Measurements from ENCODE around the gene HS3ST3B1.

HS3ST3B1 gene

DNA sequence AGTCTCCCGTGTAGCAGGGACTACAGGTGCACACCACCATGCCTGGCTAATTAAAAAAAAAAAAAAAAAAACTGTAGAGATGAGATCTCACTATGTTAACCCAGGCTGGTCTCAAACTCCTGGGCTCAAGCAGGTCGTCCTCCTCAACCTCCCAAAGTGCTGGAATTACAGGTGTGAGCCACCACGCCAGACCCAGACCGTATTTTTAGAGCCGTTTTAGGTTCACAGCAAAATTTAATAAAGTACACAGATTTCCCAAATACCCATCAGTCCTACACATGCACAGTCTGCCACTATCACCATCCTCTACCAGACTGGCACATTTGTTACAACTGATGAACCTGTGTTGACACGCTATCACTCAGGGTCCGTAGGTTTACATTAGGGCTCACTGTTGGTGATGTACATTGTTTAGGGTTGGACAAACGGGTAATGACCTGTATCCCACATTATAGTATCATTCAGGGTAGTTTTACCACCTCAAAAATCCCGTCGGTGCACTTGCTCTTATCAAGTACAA, 10.4 kb downstream of the HS3ST3B1 start:
- Histone ChIP-seq H3K4me1 (ENCODE audit: control insufficient read depth in 1 of 2, insufficient read depth in 1 of 2, low read depth in 1 of 2, low read length in 1 of 2) (peaks cover 39% of the 10 kb centered on the region in 2 experiments), H3K36me3 (no peaks in the 10 kb centered on the region), H3K4me3 (ENCODE audit: low read depth in 1 of 2, low read length in 1 of 2) (no peak overlapping the region)

DNA sequence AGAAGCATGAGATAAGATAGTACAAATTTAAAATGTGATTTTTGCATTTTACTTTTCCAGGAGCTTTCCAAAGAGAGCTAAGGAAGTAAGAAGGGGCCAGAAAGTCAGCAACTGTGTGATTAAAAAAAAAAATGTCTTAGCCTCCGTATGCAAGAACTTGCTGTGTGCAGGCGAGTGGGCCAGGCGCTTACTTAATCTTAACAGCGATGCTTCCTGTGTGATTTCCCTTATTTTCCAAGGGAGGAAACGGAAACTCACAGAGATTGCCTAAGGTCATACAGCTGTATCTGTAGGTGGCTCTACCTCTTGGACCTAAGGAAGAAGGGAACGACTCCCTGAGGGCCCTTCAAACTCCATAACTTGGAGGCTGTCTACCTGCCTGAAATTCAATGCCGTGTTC, 11.1 kb downstream of the HS3ST3B1 start:
- H3K27ac ChIP-seq: peak overlapping the region; percentile 21
- TF ChIP-seq, protein P1, sequence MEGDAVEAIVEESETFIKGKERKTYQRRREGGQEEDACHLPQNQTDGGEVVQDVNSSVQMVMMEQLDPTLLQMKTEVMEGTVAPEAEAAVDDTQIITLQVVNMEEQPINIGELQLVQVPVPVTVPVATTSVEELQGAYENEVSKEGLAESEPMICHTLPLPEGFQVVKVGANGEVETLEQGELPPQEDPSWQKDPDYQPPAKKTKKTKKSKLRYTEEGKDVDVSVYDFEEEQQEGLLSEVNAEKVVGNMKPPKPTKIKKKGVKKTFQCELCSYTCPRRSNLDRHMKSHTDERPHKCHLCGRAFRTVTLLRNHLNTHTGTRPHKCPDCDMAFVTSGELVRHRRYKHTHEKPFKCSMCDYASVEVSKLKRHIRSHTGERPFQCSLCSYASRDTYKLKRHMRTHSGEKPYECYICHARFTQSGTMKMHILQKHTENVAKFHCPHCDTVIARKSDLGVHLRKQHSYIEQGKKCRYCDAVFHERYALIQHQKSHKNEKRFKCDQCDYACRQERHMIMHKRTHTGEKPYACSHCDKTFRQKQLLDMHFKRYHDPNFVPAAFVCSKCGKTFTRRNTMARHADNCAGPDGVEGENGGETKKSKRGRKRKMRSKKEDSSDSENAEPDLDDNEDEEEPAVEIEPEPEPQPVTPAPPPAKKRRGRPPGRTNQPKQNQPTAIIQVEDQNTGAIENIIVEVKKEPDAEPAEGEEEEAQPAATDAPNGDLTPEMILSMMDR (IDR thresholded peaks at IDR 0.05): no peak
- H3K4me1 ChIP-seq (ENCODE audit: control insufficient read depth in 1 of 2, insufficient read depth in 1 of 2, low read depth in 1 of 2, low read length in 1 of 2): peaks cover 45% of the 10 kb centered on the region in 2 experiments
- H3K4me3 ChIP-seq (ENCODE audit: low read depth in 1 of 2, low read length in 1 of 2): no peak overlapping the region
- H3K36me3 ChIP-seq: no peaks in the 10 kb centered on the region
- no peaks in the 10 kb centered on the region for H3K9me3 ChIP-seq
- peaks cover 24% of the 10 kb centered on the region for H3K27me3 ChIP-seq

More for the DNA sequence above, 10.4 kb downstream of the HS3ST3B1 start:
- TF ChIP-seq, protein P1 (IDR thresholded peaks at IDR 0.05): no peak
- H3K27me3 ChIP-seq: peaks cover 30% of the 10 kb centered on the region
- no peaks in the 10 kb centered on the region for H3K9me3 ChIP-seq
- no peak overlapping the region for H3K27ac ChIP-seq

DNA sequence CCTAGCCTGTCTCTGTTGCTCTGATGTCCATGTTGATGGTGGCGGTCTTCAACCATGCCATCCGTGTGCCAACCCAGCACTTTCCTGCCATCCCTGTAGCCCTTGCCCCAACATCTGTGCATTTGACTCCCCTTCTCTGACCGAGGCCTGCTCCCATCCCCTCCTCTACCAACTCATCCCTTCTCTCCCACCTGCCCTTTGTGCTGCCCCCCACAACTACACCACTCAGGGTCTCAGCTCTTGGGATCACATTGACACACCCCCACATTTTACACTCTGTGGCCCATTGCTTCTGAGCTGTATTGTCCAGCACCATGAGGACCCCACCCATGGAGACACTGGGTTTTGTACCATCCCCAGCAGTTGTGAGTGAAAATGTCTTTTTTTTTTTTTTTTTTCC, 11.6 kb downstream of the HS3ST3B1 start:
- no peaks in the 10 kb centered on the region for H3K9me3 ChIP-seq

DNA sequence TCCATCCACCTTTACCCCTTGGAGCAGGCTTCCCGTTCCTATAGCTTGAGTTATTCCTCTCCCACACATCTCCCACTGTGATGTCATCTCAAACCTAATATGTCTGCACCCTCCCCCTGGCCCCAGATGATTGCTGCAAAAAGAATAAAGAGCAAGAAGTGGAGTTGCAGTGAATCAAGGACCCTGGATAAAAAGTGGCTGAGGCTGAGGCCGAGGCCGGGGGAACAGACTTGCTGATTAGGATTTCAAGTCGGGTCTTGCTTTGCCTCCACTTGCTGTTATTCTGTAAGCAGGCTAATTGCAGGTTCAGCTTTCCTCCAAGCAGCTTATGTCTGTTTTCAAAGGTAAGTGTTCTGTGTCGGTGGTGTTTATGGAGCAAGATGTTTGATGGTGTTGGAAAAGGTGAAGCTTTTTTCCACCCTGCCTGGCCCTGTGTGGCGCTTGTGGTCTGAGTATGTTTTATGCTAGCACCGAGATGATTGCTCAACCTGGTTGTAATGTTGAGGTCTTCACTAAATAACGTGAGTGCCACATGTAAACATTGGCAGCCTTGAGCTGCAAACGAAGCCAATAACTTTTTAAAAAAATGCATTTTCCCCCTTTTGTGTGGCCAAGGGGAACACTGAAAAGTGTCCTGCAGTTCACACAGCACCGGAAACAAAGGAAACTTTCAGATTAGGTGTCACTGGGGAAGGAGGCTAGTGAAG, 15.4 kb downstream of the HS3ST3B1 start:
- H3K27ac ChIP-seq: no peak overlapping the region
- peaks cover 31 to 34% of the 10 kb centered on the region in 2 experiments for H3K4me1 ChIP-seq (ENCODE audit: control insufficient read depth in 1 of 2, insufficient read depth in 1 of 2, low read depth in 1 of 2, low read length in 1 of 2)
- H3K9me3 ChIP-seq: no peaks in the 10 kb centered on the region
- TF ChIP-seq, protein P1 (IDR thresholded peaks at IDR 0.05): no peak
- H3K27me3 ChIP-seq: no peaks in the 10 kb centered on the region
- no peak overlapping the region for H3K4me3 ChIP-seq (ENCODE audit: low read depth in 1 of 2, low read length in 1 of 2)
- H3K36me3 ChIP-seq: no peaks in the 10 kb centered on the region

More for the DNA sequence above, 11.6 kb downstream of the HS3ST3B1 start:
- Histone ChIP-seq H3K27me3 (peaks cover 22% of the 10 kb centered on the region), H3K27ac (peak overlapping the region; percentile 21), H3K4me3 (ENCODE audit: low read depth in 1 of 2, low read length in 1 of 2) (no peak overlapping the region), H3K4me1 (ENCODE audit: control insufficient read depth in 1 of 2, insufficient read depth in 1 of 2, low read depth in 1 of 2, low read length in 1 of 2) (peaks cover 48 to 49% of the 10 kb centered on the region in 2 experiments), H3K36me3 (no peaks in the 10 kb centered on the region)
- TF ChIP-seq, protein P1 (IDR thresholded peaks at IDR 0.05): no peak

DNA sequence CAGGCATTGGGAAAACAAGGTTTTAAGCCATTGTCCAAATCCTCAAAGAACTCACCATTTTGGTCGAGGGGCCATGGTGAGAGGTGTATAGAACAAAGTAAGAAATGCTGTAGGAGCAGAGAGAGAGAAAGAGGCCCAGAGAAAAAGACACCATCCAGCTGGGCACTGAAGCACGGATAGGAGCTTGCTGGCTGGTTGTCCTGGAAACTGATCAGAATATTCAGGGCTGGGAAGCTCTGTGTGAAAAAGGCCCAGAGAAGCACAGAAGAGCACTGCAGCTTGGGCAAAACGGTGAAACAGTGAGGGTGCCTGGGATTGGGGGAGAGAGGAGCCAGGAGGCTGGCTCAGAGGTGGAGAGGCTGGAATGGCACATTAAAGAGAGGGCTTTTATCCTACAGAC, 16.5 kb downstream of the HS3ST3B1 start:
- H3K27ac ChIP-seq: no peak overlapping the region
- no peaks in the 10 kb centered on the region for H3K36me3 ChIP-seq
- H3K9me3 ChIP-seq: no peaks in the 10 kb centered on the region
- H3K4me1 ChIP-seq (ENCODE audit: control insufficient read depth in 1 of 2, insufficient read depth in 1 of 2, low read depth in 1 of 2, low read length in 1 of 2): peaks cover 23 to 26% of the 10 kb centered on the region in 2 experiments
- no peaks in the 10 kb centered on the region for H3K27me3 ChIP-seq
- no peak overlapping the region for H3K4me3 ChIP-seq (ENCODE audit: low read depth in 1 of 2, low read length in 1 of 2)
- TF ChIP-seq, protein P1 (IDR thresholded peaks at IDR 0.05): no peak

Data from neutrophil (primary cell).